ENCODE measurements around the gene IFNL3.

GRCh38 chr19:39293394-39293793 lies 48.6 kb upstream of the IFNL3 start:
- TF ChIP-seq CTCF (IDR thresholded peaks at IDR 0.05): no peak
- TF ChIP-seq POLR2A (IDR thresholded peaks at IDR 0.05): no peak

All from Peyer's patch (tissue), 4 donors.